Kidney (tissue), 14 donors: Measurements from ENCODE around the gene FAT2. TPM values are rescaled to one million over a fixed set of nuclear protein-coding genes. Genes with fewer than 3 reads are reported as not detected.

Source experiments
- DNase-seq, 5 donors: peaks; one replicate each; pipeline ENCODE4 v3.0.0-alpha.2; 2013 to 2020
- FAIRE-seq: peaks from 2 replicates; lab custom pipeline; 2012; peaks lifted over from hg19 to GRCh38; lab: Jason Lieb, UNC
- H3K27ac ChIP-seq, 2 donors: one replicate each; pipeline ENCODE4 v1.7.0; 2013; ENCODE audit warnings: low read depth in 2 of 2, low read length in 2 of 2, inconsistent platforms in 1 of 2
- H3K27me3 ChIP-seq: one replicate; pipeline ENCODE4 v1.7.1; 2013; ENCODE audit warnings: low read length, inconsistent platforms; ENCODE audit not compliant: control insufficient read depth, insufficient read depth
- H3K36me3 ChIP-seq, 3 donors: one replicate each; pipeline versions ENCODE4 v1.7.0 to v1.7.1; 2013; ENCODE audit warnings: low read length in 3 of 3, control low read depth in 1 of 3, inconsistent platforms in 1 of 3; ENCODE audit not compliant: insufficient read depth in 3 of 3, control insufficient read depth in 2 of 3
- H3K4me1 ChIP-seq, 3 donors: one replicate each; pipeline versions ENCODE4 v1.7.0 to v1.7.1; 2013; ENCODE audit warnings: low read length in 3 of 3, inconsistent platforms in 1 of 3, low read depth in 1 of 3; ENCODE audit not compliant: control insufficient read depth in 2 of 3, insufficient read depth in 2 of 3
- H3K4me3 ChIP-seq, 3 donors: one replicate each; pipeline versions ENCODE4 v1.7.0 to v1.8.1; 2013; ENCODE audit warnings: low read length in 3 of 3, control low read depth in 1 of 3, inconsistent platforms in 1 of 3
- H3K9ac ChIP-seq, 3 donors: one replicate each; pipeline versions ENCODE4 v1.7.0 to v1.7.1; 2013; ENCODE audit warnings: low read length in 3 of 3, control low read depth in 1 of 3, inconsistent platforms in 1 of 3
- H3K9me3 ChIP-seq, 3 donors: one replicate each; pipeline versions ENCODE4 v1.7.0 to v1.7.1; 2013; ENCODE audit warnings: low read length in 3 of 3, control low read depth in 1 of 3, inconsistent platforms in 1 of 3; ENCODE audit not compliant: control insufficient read depth in 2 of 3, insufficient read depth in 1 of 3
- intact Hi-C: fragments of 100-400 bp; cut with DNase I; formaldehyde crosslinking; loops from one replicate; pipeline ENCODE4 v1.11.1; 2022
- polyA plus RNA-seq: library from polyadenylated mRNA; stranded (reverse); fragments of 350-450 nt; fragmentation: Illumina TruSeq; extraction: RNeasy Lipid Tissue Mini Kit (QIAGEN cat#74804); gene quantifications from one replicate; pipeline ENCODE4 v1.2.3, GENCODE V29; 2014; ENCODE audit warnings: low read depth, low replicate concordance; ENCODE audit not compliant: insufficient read depth
- total RNA-seq: library from RNA; stranded (reverse); fragmentation: NEBNext Ultra II Directional; extraction: Animal tissue kit (Norgen Biotek cat#: 25700); gene quantifications from one replicate; pipeline ENCODE4 v1.2.1, GENCODE V29; 2021
- TF ChIP-seq, protein P1 (sequence below): IDR thresholded peaks from 3 replicates; pipeline ENCODE4 v1.5.1; 2012; ENCODE audit warnings: mild to moderate bottlenecking, moderate library complexity, borderline replicate concordance; ENCODE audit not compliant: insufficient read depth; ENCODE audit errors: extremely low read depth
- donor health status: control.
- donor health status: control.
- donor health status: control.
- donor health status: control.
- donor health status: control.
- donor health status: DM: yes; HTN: yes; CAD: no.
- donor health status: Normal renal cell carcinoma (clear cell type).

FAT2 gene
- total and polyA plus RNA-seq, 2 donors from 2014 or later: 0.13 to 0.37 TPM

DNA sequence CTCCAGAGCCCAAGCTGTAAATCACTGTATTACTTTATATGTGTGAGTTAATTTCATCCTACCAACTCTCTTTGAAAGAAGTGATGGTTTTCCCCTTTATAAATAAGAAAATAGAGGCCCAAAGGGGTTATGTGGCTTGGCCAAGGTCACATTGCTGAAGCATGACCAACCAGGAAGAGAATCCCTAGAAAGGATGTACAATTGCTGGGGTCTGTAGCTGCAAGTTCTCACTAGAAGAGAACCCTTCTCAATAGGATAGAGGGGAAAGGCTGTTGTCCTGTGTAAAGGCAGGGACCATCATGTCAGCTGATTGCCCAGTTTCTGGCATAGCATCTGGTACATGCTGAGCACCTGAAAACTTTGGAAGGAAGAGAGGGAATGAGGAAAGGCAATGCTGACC lies 39.0 kb upstream of the FAT2 start:
- H3K9me3 ChIP-seq: no peaks in the 10 kb centered on the region
- no peak for DNase-seq
- intact Hi-C loops: no loop called here
- TF ChIP-seq, protein P1, sequence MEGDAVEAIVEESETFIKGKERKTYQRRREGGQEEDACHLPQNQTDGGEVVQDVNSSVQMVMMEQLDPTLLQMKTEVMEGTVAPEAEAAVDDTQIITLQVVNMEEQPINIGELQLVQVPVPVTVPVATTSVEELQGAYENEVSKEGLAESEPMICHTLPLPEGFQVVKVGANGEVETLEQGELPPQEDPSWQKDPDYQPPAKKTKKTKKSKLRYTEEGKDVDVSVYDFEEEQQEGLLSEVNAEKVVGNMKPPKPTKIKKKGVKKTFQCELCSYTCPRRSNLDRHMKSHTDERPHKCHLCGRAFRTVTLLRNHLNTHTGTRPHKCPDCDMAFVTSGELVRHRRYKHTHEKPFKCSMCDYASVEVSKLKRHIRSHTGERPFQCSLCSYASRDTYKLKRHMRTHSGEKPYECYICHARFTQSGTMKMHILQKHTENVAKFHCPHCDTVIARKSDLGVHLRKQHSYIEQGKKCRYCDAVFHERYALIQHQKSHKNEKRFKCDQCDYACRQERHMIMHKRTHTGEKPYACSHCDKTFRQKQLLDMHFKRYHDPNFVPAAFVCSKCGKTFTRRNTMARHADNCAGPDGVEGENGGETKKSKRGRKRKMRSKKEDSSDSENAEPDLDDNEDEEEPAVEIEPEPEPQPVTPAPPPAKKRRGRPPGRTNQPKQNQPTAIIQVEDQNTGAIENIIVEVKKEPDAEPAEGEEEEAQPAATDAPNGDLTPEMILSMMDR: no peak
- no peak overlapping the region for H3K9ac ChIP-seq
- no peak overlapping the region for H3K27ac ChIP-seq
- no peak for FAIRE-seq
- peaks cover 0 to 2% (median 0%) of the 10 kb centered on the region in 3 donors for H3K4me1 ChIP-seq
- H3K36me3 ChIP-seq: no peaks in the 10 kb centered on the region
- no peaks in the 10 kb centered on the region for H3K27me3 ChIP-seq
- no peak overlapping the region for H3K4me3 ChIP-seq

DNA sequence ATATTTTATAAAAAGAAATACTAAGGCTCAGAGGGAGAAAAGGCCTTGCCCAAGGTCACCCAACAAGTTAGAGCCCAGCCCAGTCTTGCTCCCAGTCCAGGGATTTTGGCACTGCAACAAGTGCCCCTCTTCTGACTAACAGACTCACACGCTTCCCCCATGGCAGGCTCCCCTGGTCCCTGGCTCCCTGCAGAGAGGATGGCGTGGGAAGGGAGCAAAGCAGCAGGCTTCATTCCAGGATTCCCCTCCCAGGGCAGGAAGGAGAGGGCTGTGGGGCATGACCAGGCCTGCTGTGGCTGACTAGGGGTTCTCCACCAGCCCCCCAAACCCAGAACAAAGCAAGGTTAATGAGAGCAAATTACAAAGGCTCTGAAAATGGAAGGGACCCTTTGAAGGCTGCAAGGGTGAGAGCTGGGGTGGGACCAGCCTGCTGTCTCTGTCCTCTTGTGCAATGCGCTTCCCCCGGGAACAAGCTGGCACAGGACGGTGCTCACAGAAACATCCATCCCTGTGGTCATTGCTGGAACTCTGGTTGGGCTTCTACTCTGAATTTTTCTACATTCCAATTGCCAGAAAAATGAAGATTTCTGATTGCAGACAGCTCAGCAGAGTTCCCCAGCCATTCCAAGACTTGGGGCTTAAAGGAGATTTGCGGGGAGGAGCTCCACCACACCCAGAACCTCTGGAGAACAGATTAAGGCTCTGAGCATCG lies 37.1 kb upstream of the FAT2 start:
- Histone ChIP-seq H3K9ac (no peak overlapping the region), H3K4me1 (peaks cover 0 to 2% (median 0%) of the 10 kb centered on the region in 3 donors), H3K27me3 (no peaks in the 10 kb centered on the region), H3K27ac (no peak overlapping the region), H3K4me3 (no peak overlapping the region), H3K9me3 (no peaks in the 10 kb centered on the region), H3K36me3 (no peaks in the 10 kb centered on the region)
- no peak for DNase-seq
- TF ChIP-seq, protein P1: no peak
- FAIRE-seq: no peak
- intact Hi-C loops: no loop called here

DNA sequence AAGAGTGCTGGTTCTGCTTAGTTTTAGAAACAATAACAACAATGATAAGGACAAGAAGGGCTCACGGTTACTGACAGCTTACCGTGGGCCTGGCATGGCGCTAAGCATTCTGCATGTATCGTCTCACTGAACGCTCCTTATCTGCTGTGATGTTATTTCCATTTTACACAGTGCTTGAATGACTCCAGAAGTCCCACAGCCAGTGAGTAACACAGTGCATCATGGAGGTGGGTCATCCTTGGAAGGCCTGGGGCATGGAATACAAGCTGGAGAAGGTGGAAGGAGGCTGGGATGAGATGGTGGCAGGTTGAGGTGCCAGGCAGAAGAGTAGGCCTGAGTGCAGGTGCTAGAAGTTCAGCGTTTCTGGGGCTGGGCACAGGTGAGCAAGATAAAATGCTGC lies 36.5 kb upstream of the FAT2 start:
- H3K9ac ChIP-seq: no peak overlapping the region
- no peak overlapping the region for H3K4me3 ChIP-seq
- H3K4me1 ChIP-seq: peaks cover 0 to 2% (median 0%) of the 10 kb centered on the region in 3 donors
- H3K27ac ChIP-seq: no peak overlapping the region
- DNase-seq (no peak), FAIRE-seq (no peak)
- no peaks in the 10 kb centered on the region for H3K27me3 ChIP-seq
- H3K36me3 ChIP-seq: no peaks in the 10 kb centered on the region
- intact Hi-C loops: no loop called here
- no peaks in the 10 kb centered on the region for H3K9me3 ChIP-seq
- TF ChIP-seq, protein P1: no peak
